ENCODE results near the gene KIF26A. TPM values are rescaled to one million over a fixed set of nuclear protein-coding genes. Genes with fewer than 3 reads are reported as not detected.
A peak's percentile ranks its signal among the peaks of the same experiment; 100 is the strongest.

The KIF26A gene
- total and polyA plus RNA-seq, 8 donors: 0.65 to 21.7 (median 1.5) TPM

DNA sequence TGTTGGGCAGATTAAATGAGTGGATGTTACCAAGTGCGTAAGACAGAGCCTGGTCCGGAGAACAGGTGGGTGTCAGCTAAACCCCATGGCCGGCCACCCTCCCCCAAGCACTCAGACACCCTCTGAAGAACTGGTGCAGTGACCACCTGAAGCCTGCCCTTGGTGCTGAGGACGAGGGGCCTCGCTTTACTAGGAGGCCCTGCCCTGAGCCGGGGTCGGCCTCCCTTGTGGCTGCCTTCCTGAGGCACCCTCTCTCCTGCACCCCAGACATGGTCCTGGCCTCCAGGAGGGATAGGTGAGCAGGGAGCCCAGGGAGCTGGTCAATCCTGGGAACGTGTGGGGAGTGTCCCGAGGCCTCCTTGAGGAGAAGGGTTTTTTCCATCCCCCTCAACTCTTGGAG lies 4.9 kb upstream of the KIF26A start:
- intact Hi-C loops (cut with DNase I; ENCODE audit: low total_unique reads): loop anchor here (10.0 kb wide), 2 partner anchors 59 to 511 kb away; no protein-coding TSS in a partner anchor
- TF ChIP-seq POLR2AphosphoS5 (IDR thresholded peaks at IDR 0.05) (no peak), POLR2A (IDR thresholded peaks at IDR 0.05) (no peak), EP300 (IDR thresholded peaks at IDR 0.05) (no peak)
- TF ChIP-seq, protein P1, sequence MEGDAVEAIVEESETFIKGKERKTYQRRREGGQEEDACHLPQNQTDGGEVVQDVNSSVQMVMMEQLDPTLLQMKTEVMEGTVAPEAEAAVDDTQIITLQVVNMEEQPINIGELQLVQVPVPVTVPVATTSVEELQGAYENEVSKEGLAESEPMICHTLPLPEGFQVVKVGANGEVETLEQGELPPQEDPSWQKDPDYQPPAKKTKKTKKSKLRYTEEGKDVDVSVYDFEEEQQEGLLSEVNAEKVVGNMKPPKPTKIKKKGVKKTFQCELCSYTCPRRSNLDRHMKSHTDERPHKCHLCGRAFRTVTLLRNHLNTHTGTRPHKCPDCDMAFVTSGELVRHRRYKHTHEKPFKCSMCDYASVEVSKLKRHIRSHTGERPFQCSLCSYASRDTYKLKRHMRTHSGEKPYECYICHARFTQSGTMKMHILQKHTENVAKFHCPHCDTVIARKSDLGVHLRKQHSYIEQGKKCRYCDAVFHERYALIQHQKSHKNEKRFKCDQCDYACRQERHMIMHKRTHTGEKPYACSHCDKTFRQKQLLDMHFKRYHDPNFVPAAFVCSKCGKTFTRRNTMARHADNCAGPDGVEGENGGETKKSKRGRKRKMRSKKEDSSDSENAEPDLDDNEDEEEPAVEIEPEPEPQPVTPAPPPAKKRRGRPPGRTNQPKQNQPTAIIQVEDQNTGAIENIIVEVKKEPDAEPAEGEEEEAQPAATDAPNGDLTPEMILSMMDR (IDR thresholded peaks at IDR 0.05): no peak
- no peak for DNase-seq
- H3K36me3 ChIP-seq: no peaks in the 10 kb centered on the region
- no peak overlapping the region for H3K27ac ChIP-seq
- 69 to 89% (median 85%) methylated on average over 9 of the region's 9 CpGs for WGBS, 5 donors
- peaks cover 16 to 81% (median 46%) of the 10 kb centered on the region in 3 donors for H3K27me3 ChIP-seq
- peaks cover 5 to 21% (median 14%) of the 10 kb centered on the region in 4 donors for H3K9me3 ChIP-seq
- no peak overlapping the region for H3K4me3 ChIP-seq
- peaks cover 21 to 41% (median 32%) of the 10 kb centered on the region in 4 donors for H3K4me1 ChIP-seq

- H3K9me3 ChIP-seq: peaks cover 4 to 17% (median 10%) of the 10 kb centered on the region in 4 donors
- H3K4me3 ChIP-seq: no peak overlapping the region
- no peak for DNase-seq
- peaks cover 16 to 89% (median 54%) of the 10 kb centered on the region in 3 donors for H3K27me3 ChIP-seq
- no peak for TF ChIP-seq POLR2AphosphoS5 (IDR thresholded peaks at IDR 0.05)
- intact Hi-C loops (cut with DNase I; ENCODE audit: low total_unique reads): loop anchor here (10.0 kb wide), 2 partner anchors 60 to 510 kb away; no protein-coding TSS in a partner anchor
- peaks cover 26 to 49% (median 40%) of the 10 kb centered on the region in 4 donors for H3K4me1 ChIP-seq
- no peaks in the 10 kb centered on the region for H3K36me3 ChIP-seq
- no peak overlapping the region for H3K27ac ChIP-seq
- WGBS, 5 donors: 47 to 59% (median 54%) methylated on average over 27 to 31 of the region's 31 CpGs
Measured at GRCh38 chr14:104134061-104134965, 4.1 kb upstream of the KIF26A start.

DNA sequence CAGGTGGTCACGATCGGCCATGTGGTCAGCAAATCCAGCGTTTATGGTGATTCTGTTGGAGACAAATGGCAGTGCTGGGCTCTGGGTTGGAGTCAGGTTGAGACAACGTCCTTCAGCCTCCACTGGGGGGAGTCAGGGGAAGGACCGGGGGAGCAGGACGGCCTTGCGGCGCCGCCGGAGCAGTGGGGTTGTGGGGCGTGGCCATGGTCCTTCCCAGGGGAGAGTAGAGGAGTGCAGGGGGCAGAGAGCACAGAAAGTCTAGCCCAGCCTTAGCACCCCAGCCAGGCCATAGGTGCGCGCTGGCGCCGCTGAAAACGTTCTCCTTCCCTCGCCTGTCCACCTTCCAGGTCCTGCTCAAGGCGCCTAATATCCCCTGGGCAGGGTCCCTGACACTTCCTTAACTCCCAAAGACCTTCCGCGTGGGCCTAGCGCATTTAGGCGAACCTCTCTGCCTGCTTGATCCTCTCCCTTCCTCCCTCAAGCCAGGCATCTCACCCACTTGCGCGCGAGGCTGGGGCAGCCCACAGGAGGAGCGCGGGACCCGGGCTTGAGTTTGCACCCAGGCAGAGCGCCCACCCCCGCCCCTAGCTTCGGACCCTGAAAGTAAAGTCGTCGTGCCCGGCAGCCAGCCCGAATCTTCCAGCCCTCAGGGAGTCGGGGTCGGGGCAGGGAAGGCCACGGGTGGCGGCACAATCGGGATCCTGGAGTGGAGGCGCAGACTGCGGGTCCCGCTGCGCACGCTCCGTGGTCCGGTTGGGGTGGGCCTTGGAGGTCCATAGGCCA lies 3.1 kb upstream of the KIF26A start:
- peaks cover 16 to 99% (median 60%) of the 10 kb centered on the region in 3 donors for H3K27me3 ChIP-seq
- H3K9me3 ChIP-seq: peaks cover 0 to 7% (median 2%) of the 10 kb centered on the region in 4 donors
- peak overlapping the region in 1 of 4 donors; percentile 22 for H3K4me3 ChIP-seq
- peak in 1 of 2 donors; percentile 76 for DNase-seq
- intact Hi-C loops (cut with DNase I; ENCODE audit: low total_unique reads): loop anchor here (5.0 to 10.0 kb wide), 3 partner anchors 61 to 509 kb away; no protein-coding TSS in a partner anchor
- TF ChIP-seq POLR2A (IDR thresholded peaks at IDR 0.05): no peak
- TF ChIP-seq EP300 (IDR thresholded peaks at IDR 0.05): no peak
- TF ChIP-seq, protein P1 (IDR thresholded peaks at IDR 0.05): no peak
- no peak for TF ChIP-seq POLR2AphosphoS5 (IDR thresholded peaks at IDR 0.05)
- H3K27ac ChIP-seq: no peak overlapping the region
- H3K36me3 ChIP-seq: no peaks in the 10 kb centered on the region
- peaks cover 26 to 52% (median 44%) of the 10 kb centered on the region in 4 donors for H3K4me1 ChIP-seq
- WGBS, 5 donors: 2 to 6% (median 4%) methylated on average over 39 to 47 of the region's 47 CpGs

GRCh38 chr14:104135904-104136471 lies 2.4 kb upstream of the KIF26A start:
- Histone ChIP-seq H3K27ac (no peak overlapping the region), H3K4me1 (peaks cover 26 to 52% (median 44%) of the 10 kb centered on the region in 4 donors), H3K27me3 (peaks cover 16 to 99% (median 60%) of the 10 kb centered on the region in 3 donors), H3K36me3 (no peaks in the 10 kb centered on the region), H3K9me3 (no peaks in the 10 kb centered on the region), H3K4me3 (peak overlapping the region in 2 of 4 donors; percentile 24 to 63)
- DNase-seq: peak in 1 of 2 donors; percentile 58
- TF ChIP-seq POLR2A (IDR thresholded peaks at IDR 0.05) (no peak), POLR2AphosphoS5 (IDR thresholded peaks at IDR 0.05) (no peak), EP300 (IDR thresholded peaks at IDR 0.05) (no peak)
- TF ChIP-seq, protein P1 (IDR thresholded peaks at IDR 0.05): no peak
- WGBS, 5 donors: 0 to 3% (median 1%) methylated on average over 3 to 70 of the region's 78 CpGs
- intact Hi-C loops (cut with DNase I; ENCODE audit: low total_unique reads): loop anchor here (5.0 to 10.0 kb wide), 3 partner anchors 61 to 509 kb away; no protein-coding TSS in a partner anchor

Measured in stomach (tissue), 9 donors.